GM12891 (cell line): ENCODE data around the gene UNCX.

Source experiments
- POLR2A ChIP-seq: IDR thresholded peaks from 2 replicates; pipeline ENCODE4 v1.6.1; 2011; ENCODE audit warnings: low read depth, low read length, control low read depth
- POLR2AphosphoS5 ChIP-seq: IDR thresholded peaks from 2 replicates; pipeline ENCODE4 v1.6.1; 2011; ENCODE audit warnings: low read depth, low read length, control low read depth

- TF ChIP-seq POLR2A: no peak
- no peak for TF ChIP-seq POLR2AphosphoS5
Observed at GRCh38 chr7:1247527-1248041, 14.9 kb downstream of the UNCX start.
